Measurements from ENCODE around the gene ARMC6. TPM values are rescaled to one million over a fixed set of nuclear protein-coding genes. Genes with fewer than 3 reads are reported as not detected.
"Not testable (repeated sequence)": the region's sequence is repeated elsewhere in the genome, so short reads cannot be mapped to it uniquely, and the experiment has no call there.

Gene ARMC6
- polyA plus RNA-seq, 4 donors: 34.5 to 37.9 (median 34.8) TPM

GRCh38 chr19:19068659-19069654 is 35.6 kb downstream of the ARMC6 start:
- no peak for DNase-seq (ENCODE audit: low read depth in 4 of 4, low spot score in 3 of 4)

- DNase-seq (ENCODE audit: low read depth in 4 of 4, low spot score in 3 of 4): no peak
Observed at GRCh38 chr19:19071897-19072296, 38.5 kb downstream of the ARMC6 start.

- DNase-seq (ENCODE audit: low read depth in 4 of 4, low spot score in 3 of 4): no peak
Observed at GRCh38 chr19:19074196-19074882, 40.9 kb downstream of the ARMC6 start.

GRCh38 chr19:19075126-19075525 is 41.7 kb downstream of the ARMC6 start:
- DNase-seq (ENCODE audit: low read depth in 4 of 4, low spot score in 3 of 4): no peak

GRCh38 chr19:19076476-19076875 is 43.1 kb downstream of the ARMC6 start:
- no peak for DNase-seq (ENCODE audit: low read depth in 4 of 4, low spot score in 3 of 4)

- no peak for DNase-seq (ENCODE audit: low read depth in 4 of 4, low spot score in 3 of 4)
Observed at GRCh38 chr19:19077103-19077502, 43.7 kb downstream of the ARMC6 start.

- no peak for DNase-seq (ENCODE audit: low read depth in 4 of 4, low spot score in 3 of 4)
Observed at GRCh38 chr19:19078801-19079200, 45.4 kb downstream of the ARMC6 start.

- no peak for DNase-seq (ENCODE audit: low read depth in 4 of 4, low spot score in 3 of 4)
Observed at GRCh38 chr19:19079571-19079970, 46.2 kb downstream of the ARMC6 start.

GRCh38 chr19:19081642-19082151 is 48.3 kb downstream of the ARMC6 start:
- DNase-seq (ENCODE audit: low read depth in 4 of 4, low spot score in 3 of 4): no peak

GRCh38 chr19:19083413-19084178 is 50.2 kb downstream of the ARMC6 start:
- no peak for DNase-seq (ENCODE audit: low read depth in 4 of 4, low spot score in 3 of 4)

- no peak for DNase-seq (ENCODE audit: low read depth in 4 of 4, low spot score in 3 of 4)
Observed at GRCh38 chr19:19087676-19088075, 54.3 kb downstream of the ARMC6 start.

GRCh38 chr19:19094513-19094912 is 61.1 kb downstream of the ARMC6 start:
- DNase-seq (ENCODE audit: low read depth in 4 of 4, low spot score in 3 of 4): no peak

- DNase-seq (ENCODE audit: low read depth in 4 of 4, low spot score in 3 of 4): no peak
Observed at GRCh38 chr19:19095691-19096090, 62.3 kb downstream of the ARMC6 start.

- no peak for DNase-seq (ENCODE audit: low read depth in 4 of 4, low spot score in 3 of 4)
Observed at GRCh38 chr19:19096641-19097627, 63.5 kb downstream of the ARMC6 start.

GRCh38 chr19:19098084-19098702 is 64.8 kb downstream of the ARMC6 start:
- DNase-seq (ENCODE audit: low read depth in 4 of 4, low spot score in 3 of 4): no peak

GRCh38 chr19:19098703-19099632 is 65.6 kb downstream of the ARMC6 start:
- DNase-seq (ENCODE audit: low read depth in 4 of 4, low spot score in 3 of 4): no peak

- DNase-seq (ENCODE audit: low read depth in 4 of 4, low spot score in 3 of 4): no peak
Observed at GRCh38 chr19:19101540-19101939, 68.1 kb downstream of the ARMC6 start.

GRCh38 chr19:19102566-19102965 is 69.2 kb downstream of the ARMC6 start:
- DNase-seq (ENCODE audit: low read depth in 4 of 4, low spot score in 3 of 4): not testable (repeated sequence)
